Loucy (cell line): ENCODE data around the gene ITGB3.

Experiments used
- EZH2phosphoT487 ChIP-seq: fragments of 200-600 bp; IDR thresholded peaks from 2 replicates; pipeline ENCODE4 v1.6.1; 2018; ENCODE audit warnings: antibody characterized with exemption, mild to moderate bottlenecking, moderate library complexity, borderline replicate concordance
- TF ChIP-seq, protein P1 (sequence below): fragments of 200-600 bp; sonication (generic); conservative IDR thresholded peaks from 2 replicates; pipeline ENCODE4 v1.5.1; 2014; ENCODE audit warnings: mild to moderate bottlenecking, antibody characterized with exemption, low read length

DNA sequence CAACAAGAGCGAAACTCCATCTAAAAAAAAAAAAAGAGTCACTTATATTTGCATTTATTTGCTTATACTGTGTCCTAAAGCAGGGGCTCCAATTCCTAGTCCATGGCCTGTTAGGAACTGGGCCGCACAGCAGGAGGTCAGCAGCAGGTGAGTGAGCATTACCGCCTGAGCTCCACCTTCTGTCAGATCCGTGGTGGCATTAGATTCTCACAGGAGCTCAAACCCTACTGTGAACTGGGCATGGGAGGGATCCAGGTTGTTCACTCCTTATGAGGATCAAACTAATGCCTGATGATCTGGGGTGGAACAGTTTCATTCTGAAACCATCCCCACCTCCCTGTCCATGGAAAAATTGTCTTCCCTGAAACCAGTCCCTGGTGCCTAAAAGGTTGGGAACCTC is 24.9 kb downstream of the ITGB3 start:
- TF ChIP-seq, protein P1, sequence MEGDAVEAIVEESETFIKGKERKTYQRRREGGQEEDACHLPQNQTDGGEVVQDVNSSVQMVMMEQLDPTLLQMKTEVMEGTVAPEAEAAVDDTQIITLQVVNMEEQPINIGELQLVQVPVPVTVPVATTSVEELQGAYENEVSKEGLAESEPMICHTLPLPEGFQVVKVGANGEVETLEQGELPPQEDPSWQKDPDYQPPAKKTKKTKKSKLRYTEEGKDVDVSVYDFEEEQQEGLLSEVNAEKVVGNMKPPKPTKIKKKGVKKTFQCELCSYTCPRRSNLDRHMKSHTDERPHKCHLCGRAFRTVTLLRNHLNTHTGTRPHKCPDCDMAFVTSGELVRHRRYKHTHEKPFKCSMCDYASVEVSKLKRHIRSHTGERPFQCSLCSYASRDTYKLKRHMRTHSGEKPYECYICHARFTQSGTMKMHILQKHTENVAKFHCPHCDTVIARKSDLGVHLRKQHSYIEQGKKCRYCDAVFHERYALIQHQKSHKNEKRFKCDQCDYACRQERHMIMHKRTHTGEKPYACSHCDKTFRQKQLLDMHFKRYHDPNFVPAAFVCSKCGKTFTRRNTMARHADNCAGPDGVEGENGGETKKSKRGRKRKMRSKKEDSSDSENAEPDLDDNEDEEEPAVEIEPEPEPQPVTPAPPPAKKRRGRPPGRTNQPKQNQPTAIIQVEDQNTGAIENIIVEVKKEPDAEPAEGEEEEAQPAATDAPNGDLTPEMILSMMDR, result no peak
- no peak for TF ChIP-seq EZH2phosphoT487
